IPS DF 4.7 (cell line): ENCODE measurements around the gene SCAMP2.

Experiments used
- DNase-seq: peaks from one replicate; pipeline ENCODE4 v3.0.0-alpha.2; 2013; ENCODE audit warnings: low spot score; ENCODE audit errors: extremely low read depth

SCAMP2 gene

DNA sequence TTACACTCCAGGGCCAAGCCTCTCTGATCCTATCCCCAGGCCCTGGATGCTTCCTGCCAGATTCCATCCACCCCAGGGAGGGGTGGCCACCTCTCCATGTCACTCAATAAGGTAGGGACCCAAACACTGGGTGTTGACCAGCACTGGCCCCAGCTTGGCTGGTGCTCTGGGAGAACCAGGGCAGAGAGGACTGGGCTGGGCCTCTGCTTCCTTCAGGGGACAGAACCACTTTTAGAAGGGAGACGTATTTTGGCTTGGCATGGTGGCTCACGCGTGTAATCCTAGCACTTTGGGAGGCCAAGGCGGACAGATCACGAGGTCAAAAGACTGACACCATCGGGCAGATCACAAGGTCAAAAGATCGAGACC lies 51.4 kb downstream of the SCAMP2 start:
- no peak for DNase-seq

DNA sequence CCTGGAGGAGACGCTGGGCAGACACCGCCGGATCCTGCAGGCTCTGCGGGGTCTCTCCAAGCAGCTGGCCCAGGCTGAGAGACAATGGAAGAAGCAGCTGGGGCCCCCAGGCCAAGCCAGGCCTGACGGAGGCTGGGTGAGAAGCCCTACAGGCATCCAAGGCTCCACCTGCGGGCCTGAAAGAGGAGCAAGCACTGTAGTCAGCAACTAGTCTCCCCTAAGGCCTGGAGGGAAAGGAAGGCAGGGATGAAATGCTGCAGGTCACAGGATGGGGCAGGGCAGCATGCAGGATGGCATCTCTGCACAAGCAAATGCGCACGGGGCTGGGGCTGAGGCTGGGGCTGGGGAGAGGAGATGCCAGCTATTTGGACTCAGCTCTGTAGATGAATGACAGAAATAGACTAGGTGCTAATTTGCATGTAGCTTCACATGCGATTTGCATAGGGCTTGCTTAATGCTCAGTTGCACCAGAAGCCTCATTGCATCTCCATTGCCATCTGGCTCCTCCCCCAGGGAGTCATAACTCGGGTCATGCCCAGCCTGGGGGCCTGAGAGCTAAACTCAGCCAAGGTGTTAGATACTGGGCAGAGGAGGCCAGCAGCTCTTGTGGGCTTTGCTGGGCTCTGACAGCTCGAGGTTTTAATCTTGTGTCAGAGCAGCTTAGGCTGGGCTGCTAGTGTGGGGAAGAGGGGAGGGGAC lies 51.9 kb downstream of the SCAMP2 start:
- no peak for DNase-seq

DNA sequence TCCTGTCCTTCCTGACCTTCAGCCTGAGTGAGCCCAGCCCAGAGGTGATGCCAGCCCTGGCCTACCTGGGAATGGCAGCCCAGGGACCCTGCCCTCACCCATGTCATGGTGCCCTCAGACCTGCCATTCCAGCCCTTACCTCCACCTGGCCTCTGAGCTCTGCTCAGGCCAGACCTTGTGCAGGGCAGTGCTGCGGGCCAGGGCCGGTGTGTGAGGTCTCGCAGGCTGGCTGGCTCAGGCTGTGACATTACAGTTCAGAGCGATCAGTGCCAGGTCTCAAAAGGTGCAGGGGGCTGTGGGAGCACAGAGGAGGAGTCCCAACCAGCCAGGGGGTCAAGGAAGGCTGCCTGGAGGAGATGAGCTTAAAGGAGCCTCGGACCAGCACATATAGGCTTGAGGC lies 53.1 kb downstream of the SCAMP2 start:
- no peak for DNase-seq

DNA sequence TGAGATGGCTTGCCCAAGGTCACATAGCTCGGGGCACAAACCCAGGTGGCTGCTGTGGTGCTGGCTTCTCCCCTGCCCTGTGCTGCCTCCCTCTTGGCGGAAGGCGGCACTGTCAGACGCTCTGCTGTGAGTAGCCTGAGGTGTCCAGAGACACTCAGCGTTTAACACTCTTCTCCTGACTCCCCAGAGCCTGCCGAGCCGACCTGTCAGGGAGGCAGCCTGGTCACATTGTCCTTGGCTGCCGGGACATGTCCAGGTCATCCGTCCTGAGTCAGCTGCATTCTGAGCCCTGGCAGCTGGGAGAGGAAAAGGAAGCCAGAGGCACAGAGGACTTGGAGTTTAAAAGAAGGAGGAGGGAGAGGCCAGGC lies 55.8 kb downstream of the SCAMP2 start:
- DNase-seq: no peak

DNA sequence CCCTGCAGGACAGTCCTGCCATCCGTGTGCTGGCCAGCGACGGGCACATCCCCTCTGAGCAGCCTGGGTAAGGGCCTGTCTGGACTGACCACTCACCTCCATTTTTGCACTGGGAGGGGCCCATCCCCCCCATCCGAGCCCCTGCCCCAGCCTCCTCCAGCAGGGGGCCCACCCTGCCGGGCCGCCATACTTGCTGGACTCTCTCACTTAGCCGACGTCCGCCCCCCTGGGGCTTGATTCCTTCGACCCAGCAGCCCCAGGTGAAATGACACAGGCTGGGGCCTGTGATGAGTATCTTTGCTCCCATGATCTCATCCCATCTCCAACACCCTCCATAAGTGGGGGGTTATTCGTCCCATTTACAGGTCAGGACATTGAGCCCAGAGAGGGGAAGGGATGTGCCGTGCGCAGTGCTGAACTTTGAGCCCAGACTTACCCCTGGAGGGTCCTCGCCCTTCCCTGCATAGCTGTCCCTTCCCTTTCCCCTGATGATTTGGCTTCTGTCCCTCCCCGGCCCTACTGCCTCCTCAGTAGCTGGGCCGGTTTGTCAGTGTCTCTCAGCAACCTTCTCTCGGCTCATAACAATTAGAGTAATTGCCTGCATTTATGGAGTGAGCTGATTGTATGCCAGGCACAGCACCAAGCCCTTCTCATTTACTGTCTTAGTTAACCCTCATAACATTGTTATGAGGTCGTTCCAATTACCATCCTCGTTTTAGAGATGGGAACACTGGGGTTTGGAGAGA lies 56.4 kb downstream of the SCAMP2 start:
- no peak for DNase-seq

DNA sequence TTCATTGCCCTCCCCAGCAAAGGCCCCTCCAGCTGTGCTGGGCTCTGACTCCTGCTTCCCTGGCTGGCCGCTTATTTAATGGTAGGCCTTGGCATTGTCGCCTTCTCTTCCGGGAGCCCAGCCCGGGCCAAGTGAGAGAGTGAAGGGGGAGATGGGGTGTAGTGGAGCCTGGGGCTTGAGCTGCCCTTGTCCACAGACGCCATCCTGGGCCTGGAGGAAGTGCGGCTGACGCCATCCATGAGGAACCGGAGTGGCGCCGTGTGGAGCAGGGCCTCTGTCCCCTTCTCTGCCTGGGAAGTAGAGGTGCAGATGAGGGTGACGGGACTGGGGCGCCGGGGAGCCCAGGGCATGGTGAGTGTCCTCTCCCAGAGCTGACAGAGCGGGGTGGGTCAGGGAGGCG lies 57.2 kb downstream of the SCAMP2 start:
- no peak for DNase-seq

DNA sequence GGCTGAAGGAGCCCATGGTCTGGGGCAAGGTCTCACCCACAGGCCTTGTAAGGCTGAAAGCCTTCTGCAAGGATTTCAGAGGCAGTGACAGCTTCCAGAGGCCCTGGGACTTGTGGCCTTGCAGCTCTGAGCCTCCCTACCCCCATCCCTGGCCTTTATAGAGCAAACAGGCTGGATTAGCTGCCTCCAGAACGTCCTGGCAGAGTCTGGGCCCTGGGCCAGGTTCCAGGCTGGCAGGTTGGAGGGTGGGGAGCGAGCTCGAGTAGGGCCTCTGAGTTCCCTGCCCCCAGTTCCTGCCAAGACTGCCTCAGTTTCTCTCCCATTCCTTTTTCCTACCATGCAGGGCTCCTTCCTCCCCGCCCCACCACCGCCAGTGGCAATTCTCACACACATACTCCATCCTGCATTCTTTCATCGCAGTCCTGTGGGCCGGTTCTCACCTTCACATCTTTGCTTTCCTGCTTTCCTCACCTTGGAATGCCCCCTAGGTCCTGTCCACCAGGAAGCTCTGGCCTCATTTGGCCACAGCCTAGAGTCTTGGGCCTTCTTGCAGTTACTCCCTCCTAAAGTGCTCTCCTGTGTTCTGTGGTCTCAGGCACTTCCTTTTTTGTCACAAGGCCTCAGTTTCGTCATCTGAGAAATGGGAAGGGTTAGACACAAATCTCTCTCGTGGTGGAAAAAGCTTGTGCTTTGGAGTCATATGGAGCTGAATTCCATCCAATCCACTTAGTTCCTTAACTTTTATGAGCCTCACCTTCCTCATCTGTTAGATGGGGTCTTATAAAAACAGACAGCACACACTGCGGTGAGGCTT lies 57.8 kb downstream of the SCAMP2 start:
- no peak for DNase-seq

DNA sequence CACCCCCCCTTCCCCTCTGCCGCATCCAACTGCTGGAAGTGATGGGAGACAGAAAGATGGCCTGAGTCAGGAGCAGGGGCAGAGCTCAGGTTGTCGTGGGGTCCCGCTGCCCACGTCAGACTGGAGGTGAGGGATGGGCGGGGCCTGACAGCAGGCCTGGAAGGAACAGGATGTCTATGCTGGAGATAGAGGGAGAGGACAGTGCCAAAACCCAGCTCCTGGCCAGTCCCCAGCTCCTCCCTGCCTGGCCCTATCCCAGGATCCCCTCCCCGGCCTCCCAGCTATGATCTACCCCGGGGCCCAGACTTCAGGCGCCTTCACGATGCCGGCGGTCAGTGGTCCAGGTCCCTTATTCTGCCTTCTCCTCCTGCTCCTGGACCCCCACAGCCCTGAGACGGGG lies 60.6 kb downstream of the SCAMP2 start, which contains the start of gene LMAN1L:
LMAN1L (plus strand) TSS at position 303 of the 400 bp plus-strand sequence; CDS start at position 323, 20 bp downstream.
- no peak for DNase-seq

DNA sequence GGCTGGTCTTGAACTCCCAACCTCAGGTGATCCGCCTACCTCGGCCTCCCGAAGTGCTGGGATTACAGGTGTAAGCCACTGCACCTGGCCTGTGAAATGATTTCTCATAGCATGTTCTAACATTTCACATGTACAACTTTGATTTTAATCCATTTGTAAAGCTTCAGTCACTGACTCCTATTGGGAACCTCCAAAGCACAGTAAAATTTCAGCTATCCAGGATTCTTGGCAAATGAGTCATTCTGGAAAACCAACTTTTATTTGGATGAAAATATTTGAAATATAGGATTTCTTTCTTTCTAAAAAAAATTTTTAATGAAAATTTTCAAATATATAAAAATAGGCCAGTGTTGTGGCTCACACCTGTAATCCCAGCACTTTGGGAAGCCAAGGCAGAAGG lies 63.2 kb downstream of the SCAMP2 start:
- DNase-seq: no peak

DNA sequence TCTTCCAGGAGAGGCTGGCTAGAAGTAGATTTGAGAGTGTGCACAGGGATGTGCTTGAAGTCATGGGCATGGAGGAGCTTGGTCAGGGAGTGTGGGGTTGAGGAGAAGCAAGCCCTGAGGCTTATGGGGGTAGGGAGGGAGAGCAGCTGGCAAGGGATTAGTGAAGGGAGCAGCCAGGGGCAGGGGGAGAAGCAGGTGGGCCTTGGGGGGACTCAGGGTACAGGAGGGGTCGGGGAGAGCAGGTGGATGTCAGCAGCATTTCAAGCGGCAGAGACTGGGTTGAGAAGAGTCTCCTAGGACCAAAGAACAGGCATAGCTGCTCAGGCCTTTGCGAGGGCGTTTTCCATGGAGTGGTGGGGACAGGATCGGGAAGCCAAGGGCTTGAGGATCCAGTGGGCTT lies 63.9 kb downstream of the SCAMP2 start:
- DNase-seq: no peak

DNA sequence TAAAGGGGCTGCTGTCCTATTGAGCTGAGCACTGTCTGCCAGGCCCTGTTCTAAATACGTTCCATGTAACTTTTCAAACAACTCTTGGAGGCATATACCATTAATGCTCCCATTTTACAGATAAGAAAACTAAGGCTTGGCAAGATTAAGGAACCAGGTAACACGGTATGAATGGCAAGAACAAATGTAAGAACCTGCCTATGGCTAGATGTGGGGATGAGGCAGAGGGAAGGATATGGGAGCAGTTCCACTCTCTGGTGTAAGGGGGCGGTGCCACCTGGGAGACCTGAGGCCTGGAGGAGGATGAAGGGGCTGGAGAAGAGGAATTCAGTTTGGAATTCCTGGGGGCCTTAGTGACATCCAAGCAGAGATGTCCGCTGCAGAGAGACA lies 64.3 kb downstream of the SCAMP2 start:
- no peak for DNase-seq

DNA sequence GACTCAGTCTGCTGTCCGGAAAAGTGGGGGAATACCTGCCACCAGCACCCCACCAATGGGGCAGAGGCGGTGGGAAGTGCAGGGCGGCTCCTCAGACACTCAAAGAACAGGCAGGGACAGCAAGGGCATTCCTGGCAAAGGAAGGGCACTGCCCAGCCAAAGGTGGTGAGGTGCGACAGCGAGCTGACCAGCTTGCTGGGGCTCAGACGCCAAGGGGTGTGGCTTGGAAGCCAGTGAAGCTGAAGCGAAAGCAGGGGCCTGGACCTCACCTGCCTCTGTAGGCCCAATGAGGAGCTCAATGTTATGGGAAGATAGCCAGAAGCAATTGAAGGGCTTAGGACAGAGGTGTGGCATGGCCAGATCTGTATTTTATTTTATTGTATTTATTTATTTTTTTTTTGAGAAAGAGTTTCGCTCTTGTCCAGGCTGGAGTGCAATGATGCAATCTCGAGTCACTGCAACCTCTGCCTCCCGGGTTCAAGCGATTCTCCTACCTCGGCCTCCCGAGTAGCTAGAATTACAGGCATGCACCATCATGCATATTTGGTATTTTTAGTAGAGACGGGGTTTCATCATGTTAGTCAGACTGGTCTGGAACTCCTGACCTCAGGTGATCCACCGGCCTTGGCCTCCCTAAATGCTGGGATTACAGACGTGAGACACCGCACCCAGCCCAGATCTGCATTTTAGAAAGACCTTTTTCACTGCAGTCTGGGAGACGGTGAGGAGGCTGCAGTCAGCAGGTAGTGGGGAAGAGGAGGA lies 64.9 kb downstream of the SCAMP2 start:
- DNase-seq: no peak

DNA sequence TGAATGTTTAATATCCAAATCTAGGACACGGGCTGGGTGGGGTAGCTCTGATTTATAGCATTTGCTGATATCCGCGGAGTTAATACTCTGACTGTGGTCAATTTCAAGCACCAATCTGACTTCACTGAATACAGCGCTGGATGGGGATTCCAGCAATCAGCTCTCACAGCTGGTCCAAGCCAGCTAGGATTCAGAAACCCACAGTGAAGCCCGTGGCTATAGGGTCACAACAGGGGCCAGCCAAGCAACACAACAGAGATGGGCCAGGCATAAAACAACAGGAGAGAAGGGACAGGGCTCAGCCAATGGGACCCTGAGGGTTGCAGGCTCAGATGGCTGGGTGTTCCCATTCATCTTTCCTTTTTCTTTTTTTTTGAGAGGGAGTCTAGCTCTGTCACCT lies 65.9 kb downstream of the SCAMP2 start:
- DNase-seq: no peak

DNA sequence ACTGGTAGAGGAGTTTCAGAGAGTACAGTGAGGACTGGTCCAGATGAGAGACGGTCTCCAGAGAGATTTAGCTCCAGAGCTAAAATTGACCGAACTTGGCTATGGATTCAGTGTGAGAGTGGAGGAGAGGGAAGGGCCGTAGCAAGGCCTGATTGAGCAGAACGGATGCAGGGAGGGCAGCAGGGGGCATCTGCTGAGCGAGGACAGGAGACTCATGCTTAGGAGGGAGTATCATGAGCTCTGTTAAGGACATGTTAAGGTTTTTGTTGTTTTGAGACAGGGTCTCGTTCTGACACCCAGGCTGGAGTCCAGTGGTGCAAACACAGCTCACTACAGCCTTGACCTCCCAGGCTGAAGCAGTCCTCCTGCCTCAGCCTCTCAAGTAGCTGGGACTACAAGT lies 68.2 kb downstream of the SCAMP2 start:
- no peak for DNase-seq

DNA sequence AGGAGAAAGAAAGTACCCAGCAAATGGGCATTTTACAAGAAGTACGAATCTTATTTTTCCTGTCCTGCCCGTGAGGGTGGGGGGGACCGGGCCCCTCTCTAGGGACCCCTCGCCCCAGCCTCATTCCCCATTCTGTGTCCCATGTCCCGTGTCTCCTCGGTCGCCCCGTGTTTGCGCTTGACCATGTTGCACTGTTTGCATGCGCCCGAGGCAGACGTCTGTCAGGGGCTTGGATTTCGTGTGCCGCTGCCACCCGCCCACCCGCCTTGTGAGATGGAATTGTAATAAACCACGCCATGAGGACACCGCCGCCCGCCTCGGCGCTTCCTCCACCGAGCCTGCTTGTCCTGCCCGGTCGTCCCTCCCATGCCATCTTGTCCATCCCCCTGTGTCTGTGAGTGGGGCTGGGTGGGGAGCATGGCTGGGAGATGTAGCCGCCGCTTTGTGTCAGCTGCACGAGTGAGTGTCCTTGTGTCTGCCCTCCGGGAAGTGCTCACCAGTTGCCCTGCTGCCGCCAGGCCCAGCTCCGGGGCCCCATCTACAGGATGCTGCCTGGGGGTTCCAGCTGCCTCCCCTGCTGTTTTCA lies 70.2 kb downstream of the SCAMP2 start:
- DNase-seq: no peak

DNA sequence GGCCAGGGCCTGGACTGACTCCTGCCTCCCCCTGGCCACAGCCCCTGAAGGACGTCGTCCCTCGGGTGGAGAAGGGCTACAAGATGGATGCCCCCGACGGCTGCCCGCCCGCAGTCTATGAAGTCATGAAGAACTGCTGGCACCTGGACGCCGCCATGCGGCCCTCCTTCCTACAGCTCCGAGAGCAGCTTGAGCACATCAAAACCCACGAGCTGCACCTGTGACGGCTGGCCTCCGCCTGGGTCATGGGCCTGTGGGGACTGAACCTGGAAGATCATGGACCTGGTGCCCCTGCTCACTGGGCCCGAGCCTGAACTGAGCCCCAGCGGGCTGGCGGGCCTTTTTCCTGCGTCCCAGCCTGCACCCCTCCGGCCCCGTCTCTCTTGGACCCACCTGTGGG lies 70.9 kb downstream of the SCAMP2 start:
- DNase-seq: no peak

DNA sequence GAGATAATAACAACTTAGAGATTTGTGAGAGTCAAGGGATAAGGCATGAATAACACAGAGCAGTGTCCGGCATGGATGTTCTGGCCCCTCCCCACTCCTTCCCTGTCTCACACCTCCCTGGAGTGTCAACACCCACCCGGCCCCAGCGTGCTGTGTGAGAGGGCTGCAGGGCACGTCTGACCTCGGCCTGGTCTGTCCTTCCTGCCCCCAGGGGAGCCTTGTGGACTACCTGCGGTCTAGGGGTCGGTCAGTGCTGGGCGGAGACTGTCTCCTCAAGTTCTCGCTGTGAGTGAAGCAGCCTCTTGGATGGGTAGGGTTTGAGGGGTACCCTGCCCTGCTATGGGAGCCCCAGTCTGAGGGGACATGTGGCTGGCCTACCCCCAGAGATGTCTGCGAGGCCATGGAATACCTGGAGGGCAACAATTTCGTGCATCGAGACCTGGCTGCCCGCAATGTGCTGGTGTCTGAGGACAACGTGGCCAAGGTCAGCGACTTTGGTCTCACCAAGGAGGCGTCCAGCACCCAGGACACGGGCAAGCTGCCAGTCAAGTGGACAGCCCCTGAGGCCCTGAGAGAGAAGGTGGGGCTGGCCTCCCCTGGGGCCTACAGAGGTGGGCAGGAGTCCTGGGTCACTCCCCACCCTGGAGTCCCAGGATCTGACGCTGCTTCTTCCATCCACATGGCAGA lies 71.7 kb downstream of the SCAMP2 start:
- DNase-seq: no peak

DNA sequence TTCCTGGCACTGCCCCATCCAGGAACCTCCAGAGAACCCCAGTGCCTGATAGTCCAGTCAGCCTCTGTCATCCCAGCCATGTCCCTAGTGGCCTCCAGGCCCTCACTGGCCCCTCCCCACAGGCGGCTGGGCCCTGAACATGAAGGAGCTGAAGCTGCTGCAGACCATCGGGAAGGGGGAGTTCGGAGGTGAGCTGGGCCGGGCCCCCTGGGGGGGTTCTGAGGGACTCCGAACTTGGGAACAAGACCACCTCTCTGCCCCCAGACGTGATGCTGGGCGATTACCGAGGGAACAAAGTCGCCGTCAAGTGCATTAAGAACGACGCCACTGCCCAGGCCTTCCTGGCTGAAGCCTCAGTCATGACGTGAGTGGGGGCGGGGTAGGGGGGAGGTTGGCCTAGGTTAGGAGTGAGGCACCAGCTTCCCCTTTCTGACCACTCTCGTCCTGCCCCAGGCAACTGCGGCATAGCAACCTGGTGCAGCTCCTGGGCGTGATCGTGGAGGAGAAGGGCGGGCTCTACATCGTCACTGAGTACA lies 72.5 kb downstream of the SCAMP2 start:
- DNase-seq: no peak

DNA sequence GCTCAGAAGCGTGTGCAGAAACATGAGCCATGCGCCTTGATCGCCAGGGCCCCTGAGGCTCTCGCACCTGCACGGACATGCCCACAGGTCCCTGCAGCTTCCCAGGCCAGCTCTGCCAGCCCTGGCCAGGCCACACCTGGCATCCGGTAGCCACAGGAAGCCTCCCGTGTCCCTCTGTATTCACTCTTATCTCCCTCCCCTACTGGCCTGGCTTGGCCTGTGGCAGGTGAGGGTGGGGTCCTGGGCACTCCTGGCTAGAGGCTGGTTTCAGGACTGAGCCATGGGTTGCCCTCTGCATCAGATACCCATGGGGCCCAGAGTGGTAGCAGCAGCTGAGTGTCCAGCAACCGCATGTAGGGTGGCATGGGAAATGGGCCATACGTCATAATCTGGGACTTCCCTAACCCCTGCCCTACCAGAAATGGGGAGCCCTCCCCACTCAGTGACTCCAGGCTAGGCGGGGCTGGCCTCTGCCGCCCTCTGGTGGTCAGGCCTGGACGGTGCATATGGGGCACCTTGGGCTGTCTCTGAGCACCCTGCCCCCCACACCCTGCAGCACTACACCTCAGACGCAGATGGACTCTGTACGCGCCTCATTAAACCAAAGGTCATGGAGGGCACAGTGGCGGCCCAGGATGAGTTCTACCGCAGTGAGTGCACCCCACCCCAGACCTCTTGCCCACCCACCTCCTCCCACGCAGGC lies 73.2 kb downstream of the SCAMP2 start:
- DNase-seq: no peak
